ENCODE results near the gene ATP6V1G1.

GRCh38 chr9:114606597-114607207 is 19.1 kb downstream of the ATP6V1G1 start:
- TF ChIP-seq CTCF (IDR thresholded peaks at IDR 0.05; ENCODE audit: insufficient read depth, low read length, poor library complexity, severe bottlenecking) (no peak), EZH2phosphoT487 (conservative IDR thresholded peaks at IDR 0.05; ENCODE audit: low read length) (no peak)
